Renal pelvis (tissue), 4 donors: ENCODE measurements around the gene SLC16A3. TPM values are rescaled to one million over a fixed set of nuclear protein-coding genes. Genes with fewer than 3 reads are reported as not detected.

Source experiments
- DNase-seq: peaks from one replicate; pipeline ENCODE4 v3.0.0-alpha.2; 2013
- polyA plus RNA-seq, 3 donors: library from polyadenylated mRNA; unstranded; fragments of 120-200 nt; gene quantifications; one replicate each; pipeline ENCODE4 v1.2.1, GENCODE V29; 2013; ENCODE audit not compliant: insufficient read length in 3 of 3

The SLC16A3 gene
- polyA plus RNA-seq, 3 donors, result 13.6 to 15.2 (median 13.9) TPM

- no peak for DNase-seq
Observed at GRCh38 chr17:82219753-82220709, 8.8 kb upstream of the SLC16A3 start.

GRCh38 chr17:82221341-82221902 lies 7.4 kb upstream of the SLC16A3 start:
- no peak for DNase-seq

GRCh38 chr17:82222816-82223215 lies 6.0 kb upstream of the SLC16A3 start:
- no peak for DNase-seq

GRCh38 chr17:82223517-82223916 lies 5.3 kb upstream of the SLC16A3 start:
- DNase-seq, result no peak

GRCh38 chr17:82224666-82225065 lies 4.2 kb upstream of the SLC16A3 start:
- no peak for DNase-seq

DNA sequence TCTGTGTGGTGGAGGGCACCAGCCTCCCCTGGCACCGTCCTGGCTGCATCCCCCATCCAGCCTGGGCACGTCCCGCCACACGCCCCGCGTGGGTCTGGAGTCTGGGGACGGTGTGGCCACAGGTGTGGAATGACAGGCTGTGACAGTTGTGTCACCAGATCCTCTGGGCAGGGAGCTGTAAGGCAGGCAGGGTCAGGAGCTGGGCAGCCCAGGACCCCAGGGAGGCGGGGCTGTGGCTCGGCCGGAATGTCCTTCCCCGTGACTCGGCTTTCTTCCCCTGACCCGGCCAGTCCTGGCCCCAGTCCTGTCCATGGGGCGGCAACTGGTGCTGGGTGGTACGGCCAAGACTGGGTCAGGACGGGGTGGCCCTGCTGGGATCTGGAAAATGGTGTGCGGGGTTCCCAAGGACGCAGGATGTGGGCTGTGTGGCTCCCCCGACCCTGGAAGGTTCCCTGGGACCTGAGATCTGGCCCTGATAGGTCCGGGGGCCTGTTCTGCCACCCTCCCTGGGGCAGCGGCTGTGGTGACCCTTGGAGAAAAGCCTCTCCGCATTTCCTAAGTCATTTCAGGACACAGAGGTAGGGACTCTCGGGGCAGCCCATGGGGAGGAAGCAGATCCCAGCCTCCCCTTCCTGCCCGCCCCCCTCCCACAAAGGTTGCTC lies 3.3 kb upstream of the SLC16A3 start:
- DNase-seq, result no peak

DNA sequence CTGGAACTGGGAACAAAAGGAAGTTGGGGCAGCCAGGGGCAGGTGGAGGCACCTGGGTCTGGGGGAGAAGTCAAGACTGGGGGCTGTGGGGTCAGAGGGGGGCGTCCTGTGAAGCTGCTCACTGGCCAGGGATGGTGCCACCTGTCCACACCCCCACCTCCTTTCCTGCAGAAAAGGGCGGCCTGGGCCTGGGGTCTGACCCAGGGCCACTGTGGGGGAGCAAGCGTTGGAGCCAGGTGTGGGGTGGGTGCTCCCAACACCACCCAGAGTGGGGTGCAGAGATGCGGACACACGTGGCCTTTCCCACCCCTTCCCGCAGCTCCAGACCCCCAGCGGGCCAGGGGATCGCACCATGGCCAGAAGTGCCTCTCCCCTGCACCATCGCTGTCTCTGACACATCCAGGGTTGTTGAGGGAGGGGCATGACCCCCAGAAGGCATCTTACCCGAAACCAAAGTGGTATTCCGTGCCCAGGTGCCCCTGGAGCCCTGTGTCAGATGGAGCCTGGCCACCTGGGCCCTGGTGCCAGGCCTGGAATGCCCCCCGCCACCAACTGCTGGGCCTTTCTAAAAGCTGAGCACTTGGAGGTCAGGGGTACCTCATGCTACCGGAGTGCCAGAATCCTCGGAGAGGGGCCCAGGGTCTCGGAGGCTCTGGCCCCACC lies 2.6 kb upstream of the SLC16A3 start:
- no peak for DNase-seq

GRCh38 chr17:82226809-82227628 lies 1.8 kb upstream of the SLC16A3 start:
- DNase-seq, result no peak

GRCh38 chr17:82227629-82228277 lies 1.1 kb upstream of the SLC16A3 start:
- DNase-seq, result no peak

DNA sequence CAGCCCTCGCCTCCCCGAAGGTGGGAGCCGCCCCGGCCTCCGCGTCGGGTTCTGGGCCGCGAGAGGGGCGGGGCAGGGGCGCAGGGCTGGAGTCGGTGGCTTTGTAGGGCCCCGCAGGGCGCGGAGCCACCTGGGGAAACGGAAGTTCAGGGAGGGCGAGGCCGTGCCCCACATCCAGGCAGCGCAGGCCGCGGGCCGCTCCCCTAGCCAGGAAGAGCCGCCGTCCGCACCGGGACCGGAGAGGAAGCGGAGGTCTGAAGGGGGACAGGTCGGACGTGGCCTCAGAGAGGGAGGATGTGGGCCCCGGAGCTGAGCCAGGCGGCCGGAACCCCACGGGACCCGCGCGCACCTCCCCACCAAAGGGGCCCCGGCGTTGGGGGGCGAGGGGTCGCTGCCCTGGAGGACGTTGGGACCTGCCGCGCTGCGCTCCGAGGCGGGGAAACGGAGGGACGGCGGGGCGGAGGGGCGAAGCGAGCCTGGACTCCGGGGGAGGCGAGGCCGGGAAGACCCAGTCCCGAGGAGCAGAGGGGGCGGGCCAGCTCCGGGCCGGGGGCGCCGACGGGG lies 482 bp upstream of the SLC16A3 start:
- no peak for DNase-seq

DNA sequence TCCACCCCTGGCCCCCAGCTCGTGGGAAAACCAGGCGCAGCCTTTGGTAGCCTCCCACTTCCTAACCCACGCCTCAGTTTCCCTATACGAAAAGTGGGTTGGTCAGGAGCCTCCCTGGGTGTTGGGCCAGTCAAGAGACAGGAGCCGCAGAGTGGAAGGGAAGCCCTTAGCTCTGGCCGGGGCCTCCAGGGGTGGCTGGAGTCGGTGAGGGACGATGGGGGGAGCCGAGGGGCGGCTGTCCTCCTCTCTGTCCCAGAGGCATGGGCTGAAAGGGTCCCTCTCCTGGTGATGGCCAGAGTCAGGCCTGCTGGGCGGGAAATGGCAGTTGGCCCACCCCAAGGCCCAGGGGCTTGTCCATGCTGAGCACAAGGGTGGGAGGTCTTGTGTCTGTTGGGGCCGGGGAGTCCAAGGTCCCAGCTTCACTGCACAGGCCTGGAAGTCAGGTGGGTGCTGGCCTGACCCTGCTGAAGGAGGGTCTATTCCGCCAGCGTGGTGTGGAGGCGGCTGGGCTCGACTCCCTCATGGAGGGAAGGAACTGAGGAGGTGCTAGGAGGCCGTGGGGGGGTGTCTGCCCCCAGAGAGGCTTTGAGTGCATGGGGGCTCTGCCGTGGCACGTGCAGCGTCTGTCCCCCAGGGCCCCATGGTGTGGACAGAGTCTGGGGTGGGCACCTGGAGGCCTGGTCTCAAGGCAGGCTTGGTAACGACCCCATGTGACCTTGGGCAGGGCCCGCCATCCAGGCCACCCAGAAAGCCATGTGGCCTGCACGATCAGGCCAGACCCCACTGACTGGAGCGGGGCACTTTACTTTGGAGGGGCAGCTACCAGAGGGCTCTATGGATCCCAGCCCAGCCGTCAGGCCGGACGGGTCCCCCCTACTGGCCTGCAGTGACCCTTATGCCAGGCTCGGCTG lies 1.1 kb downstream of the SLC16A3 start:
- no peak for DNase-seq

DNA sequence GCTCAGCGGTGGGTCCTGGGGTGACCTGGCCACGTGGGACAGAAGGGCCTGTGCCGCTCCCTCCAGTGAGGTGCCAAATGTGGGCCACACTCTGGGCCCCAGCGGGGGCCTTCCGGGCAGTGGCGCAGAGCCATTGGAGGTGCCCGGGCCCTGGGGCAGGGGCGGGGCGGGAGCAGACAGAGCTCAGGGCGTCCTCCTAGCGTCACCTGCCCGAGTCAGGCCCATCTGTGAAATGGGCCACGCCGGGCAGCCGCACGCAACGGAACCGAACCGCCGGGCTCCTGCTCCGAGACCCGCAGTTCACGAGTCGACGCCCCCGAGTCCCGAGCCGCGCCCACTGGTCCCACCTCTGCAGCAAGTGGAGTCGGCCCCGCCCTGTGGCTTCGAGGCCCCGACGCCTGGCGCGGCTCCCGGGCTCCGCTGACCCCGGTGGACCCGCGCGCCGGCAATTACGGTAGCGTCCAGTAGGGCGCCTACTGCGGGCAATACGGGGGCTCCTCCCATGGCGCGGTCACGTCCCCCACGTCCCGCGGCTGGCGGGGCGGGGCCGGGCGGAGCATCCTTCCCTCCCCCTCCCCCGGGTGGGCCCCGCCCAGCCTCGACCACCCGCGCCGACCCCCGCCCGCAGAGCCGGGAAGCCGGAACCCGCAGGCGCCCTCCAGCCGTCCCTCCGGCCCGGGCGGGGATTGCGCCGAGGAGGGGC lies 1.9 kb downstream of the SLC16A3 start:
- no peak for DNase-seq

GRCh38 chr17:82231312-82231561 lies 2.4 kb downstream of the SLC16A3 start:
- DNase-seq, result no peak

DNA sequence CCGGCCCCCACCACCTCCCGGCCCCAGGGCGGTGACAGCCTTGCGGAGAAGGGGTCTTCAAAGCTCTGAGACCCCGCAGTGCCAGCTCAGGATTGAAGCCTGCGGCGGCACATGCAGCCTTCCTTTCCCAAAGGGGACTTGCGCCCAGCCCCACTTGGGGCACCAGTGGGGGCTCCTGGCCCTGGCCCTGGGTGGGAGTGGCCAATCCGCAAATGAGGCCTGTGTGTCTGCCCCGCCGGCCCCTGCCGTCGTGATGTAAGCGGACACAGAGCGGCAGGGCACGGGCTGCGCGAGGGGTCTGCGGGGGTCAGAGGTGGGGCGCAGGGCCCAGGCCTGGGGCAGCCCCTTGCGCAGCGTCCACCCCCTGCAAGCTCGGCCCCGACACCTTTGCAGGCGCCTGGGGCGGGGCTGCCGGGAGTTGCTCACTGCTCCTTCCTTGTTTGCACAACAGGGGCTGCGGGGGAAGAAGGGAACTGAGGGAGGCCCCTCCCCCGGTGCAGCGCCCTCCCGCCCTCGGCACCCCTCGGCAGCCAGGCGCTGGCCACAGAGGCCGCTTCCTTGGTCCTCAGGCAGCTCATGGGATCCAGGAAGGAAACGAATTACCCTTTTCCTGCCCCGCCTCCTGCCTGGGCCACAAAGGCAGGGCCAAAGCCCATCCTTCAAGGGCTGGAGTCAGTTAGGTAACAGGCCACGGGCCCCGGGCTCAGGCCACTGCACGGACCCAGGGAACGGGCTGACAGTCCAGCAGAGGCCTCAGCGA lies 2.9 kb downstream of the SLC16A3 start:
- DNase-seq, result no peak

DNA sequence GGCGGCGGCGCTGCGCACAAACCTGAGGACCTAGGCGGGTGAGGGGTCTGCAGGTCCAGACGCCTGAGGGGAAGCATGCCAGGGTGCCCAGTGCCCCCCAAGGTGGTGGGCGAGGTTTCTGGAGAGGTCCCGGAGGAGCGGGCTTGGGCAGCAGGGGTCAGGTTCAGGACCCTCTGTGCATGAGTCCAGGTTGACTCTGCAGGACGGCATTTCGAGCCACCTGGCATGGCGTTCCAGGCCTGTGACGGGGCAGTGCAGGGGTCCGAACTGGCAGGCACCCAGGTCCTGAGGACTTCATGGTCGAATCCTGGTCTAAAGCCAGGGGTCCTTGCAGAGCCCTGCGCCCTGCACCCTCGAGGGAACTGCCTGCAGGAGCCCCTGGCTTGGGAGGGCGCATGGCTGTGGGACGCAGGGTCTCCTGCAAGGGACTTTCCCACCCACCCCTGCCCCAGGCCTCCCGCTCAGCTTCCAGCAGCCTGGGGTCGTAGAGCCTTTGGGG lies 3.5 kb downstream of the SLC16A3 start:
- no peak for DNase-seq

GRCh38 chr17:82232876-82233785 lies 4.3 kb downstream of the SLC16A3 start:
- no peak for DNase-seq
